Measurements from ENCODE around the gene DGKB. TPM values are rescaled to one million over a fixed set of nuclear protein-coding genes. Genes with fewer than 3 reads are reported as not detected.
A peak's percentile ranks its signal among the peaks of the same experiment; 100 is the strongest.

The DGKB gene
- total and polyA plus RNA-seq, 2 donors from 2014 or later: 0.26 to 1.5 TPM

DNA sequence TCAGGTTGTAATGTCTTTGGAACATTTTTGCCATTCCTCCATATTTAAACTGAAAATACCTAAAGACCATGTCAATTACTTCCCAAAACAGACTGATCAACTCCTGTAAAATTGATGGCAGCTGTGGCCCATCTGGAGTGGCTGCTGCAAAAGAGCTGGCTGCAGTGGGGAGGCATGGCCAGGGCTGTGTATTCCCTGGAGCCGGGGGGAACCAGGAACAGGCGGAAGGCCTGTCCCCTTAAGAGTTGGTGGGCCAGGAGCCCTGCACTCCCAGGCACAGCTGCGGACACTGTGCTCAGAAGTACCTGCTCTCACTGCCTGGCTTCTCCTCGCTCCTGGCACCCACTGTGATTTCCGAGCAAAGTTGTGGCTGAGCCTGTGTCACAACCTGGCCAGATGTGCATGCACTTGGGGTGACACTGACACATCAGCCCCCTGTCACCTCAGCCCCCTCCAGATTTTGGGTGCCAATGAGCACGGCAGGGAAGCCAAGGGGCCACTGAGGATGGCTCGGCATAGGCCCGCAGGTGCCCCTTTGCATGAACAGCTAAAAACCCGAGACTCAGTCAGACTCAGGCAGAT, 116.1 kb downstream of the DGKB start:
- FAIRE-seq: no peak

DNA sequence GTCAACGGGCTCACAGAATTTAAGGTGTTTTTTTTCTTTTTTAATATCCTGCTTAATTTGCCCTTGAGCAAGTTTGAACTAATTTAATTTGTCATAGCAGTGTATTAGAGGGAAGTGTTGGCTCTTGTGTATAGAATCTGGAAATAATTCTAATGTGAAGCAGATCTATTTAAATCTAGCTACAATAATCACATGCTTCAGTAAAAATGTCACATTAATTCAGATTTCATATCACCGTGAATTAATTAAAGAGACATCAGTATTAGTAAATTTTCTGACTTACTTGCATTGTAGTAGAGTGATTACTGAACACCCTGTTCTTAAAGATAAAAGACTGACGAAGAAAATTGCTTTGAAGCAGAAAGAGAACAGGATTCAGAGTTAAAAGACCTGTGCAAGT, 124.7 kb downstream of the DGKB start:
- Histone ChIP-seq H3K27ac (ENCODE audit: low read depth in 2 of 2, low read length in 2 of 2) (no peak overlapping the region), H3K4me1 (ENCODE audit: control insufficient read depth in 2 of 3, insufficient read depth in 2 of 3, low read depth in 1 of 3, low read length in 3 of 3) (no peaks in the 10 kb centered on the region), H3K4me3 (ENCODE audit: low read length in 3 of 3) (no peak overlapping the region), H3K36me3 (ENCODE audit: control insufficient read depth in 2 of 3, insufficient read depth in 3 of 3, low read length in 3 of 3) (no peaks in the 10 kb centered on the region), H3K27me3 (ENCODE audit: control insufficient read depth, insufficient read depth, low read length) (no peaks in the 10 kb centered on the region), H3K9me3 (ENCODE audit: control insufficient read depth in 2 of 3, insufficient read depth in 1 of 3, low read length in 3 of 3) (no peaks in the 10 kb centered on the region), H3K9ac (ENCODE audit: low read length in 3 of 3) (no peak overlapping the region)
- TF ChIP-seq, protein P1, sequence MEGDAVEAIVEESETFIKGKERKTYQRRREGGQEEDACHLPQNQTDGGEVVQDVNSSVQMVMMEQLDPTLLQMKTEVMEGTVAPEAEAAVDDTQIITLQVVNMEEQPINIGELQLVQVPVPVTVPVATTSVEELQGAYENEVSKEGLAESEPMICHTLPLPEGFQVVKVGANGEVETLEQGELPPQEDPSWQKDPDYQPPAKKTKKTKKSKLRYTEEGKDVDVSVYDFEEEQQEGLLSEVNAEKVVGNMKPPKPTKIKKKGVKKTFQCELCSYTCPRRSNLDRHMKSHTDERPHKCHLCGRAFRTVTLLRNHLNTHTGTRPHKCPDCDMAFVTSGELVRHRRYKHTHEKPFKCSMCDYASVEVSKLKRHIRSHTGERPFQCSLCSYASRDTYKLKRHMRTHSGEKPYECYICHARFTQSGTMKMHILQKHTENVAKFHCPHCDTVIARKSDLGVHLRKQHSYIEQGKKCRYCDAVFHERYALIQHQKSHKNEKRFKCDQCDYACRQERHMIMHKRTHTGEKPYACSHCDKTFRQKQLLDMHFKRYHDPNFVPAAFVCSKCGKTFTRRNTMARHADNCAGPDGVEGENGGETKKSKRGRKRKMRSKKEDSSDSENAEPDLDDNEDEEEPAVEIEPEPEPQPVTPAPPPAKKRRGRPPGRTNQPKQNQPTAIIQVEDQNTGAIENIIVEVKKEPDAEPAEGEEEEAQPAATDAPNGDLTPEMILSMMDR (IDR thresholded peaks at IDR 0.05; ENCODE audit: borderline replicate concordance, extremely low read depth, insufficient read depth): no peak
- intact Hi-C loops (cut with DNase I): no loop called here
- DNase-seq (no peak), FAIRE-seq (no peak)

More for the DNA sequence above, 116.1 kb downstream of the DGKB start:
- no peak overlapping the region for H3K9ac ChIP-seq (ENCODE audit: low read length in 3 of 3)
- no peaks in the 10 kb centered on the region for H3K27me3 ChIP-seq (ENCODE audit: control insufficient read depth, insufficient read depth, low read length)
- no peaks in the 10 kb centered on the region for H3K4me1 ChIP-seq (ENCODE audit: control insufficient read depth in 2 of 3, insufficient read depth in 2 of 3, low read depth in 1 of 3, low read length in 3 of 3)
- TF ChIP-seq, protein P1 (IDR thresholded peaks at IDR 0.05; ENCODE audit: borderline replicate concordance, extremely low read depth, insufficient read depth): no peak
- no peak overlapping the region for H3K4me3 ChIP-seq (ENCODE audit: low read length in 3 of 3)
- peak in 1 of 5 donors; percentile 58 for DNase-seq
- intact Hi-C loops (cut with DNase I): no loop called here
- no peaks in the 10 kb centered on the region for H3K36me3 ChIP-seq (ENCODE audit: control insufficient read depth in 2 of 3, insufficient read depth in 3 of 3, low read length in 3 of 3)
- no peak overlapping the region for H3K27ac ChIP-seq (ENCODE audit: low read depth in 2 of 2, low read length in 2 of 2)
- H3K9me3 ChIP-seq (ENCODE audit: control insufficient read depth in 2 of 3, insufficient read depth in 1 of 3, low read length in 3 of 3): no peaks in the 10 kb centered on the region

DNA sequence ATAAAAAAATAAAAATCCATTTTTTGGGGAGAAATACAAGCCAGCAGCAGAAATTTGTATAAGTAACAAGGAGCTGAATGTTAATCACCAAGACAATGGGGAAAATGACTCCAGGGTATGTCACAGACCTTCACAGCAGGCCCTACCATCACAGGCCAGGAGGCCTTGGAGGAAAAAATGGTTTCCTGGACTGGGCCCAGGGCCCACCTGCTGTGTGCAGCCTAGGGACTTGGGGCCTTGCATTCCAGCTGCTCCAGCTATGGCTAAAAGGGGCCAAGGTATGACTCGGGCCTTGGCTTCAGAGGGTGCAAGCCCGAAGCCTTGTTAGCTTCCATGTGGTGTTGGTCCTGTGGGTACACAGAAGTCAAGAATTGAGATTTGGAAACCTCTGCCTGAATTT, 126.3 kb downstream of the DGKB start:
- Histone ChIP-seq H3K4me1 (ENCODE audit: control insufficient read depth in 2 of 3, insufficient read depth in 2 of 3, low read depth in 1 of 3, low read length in 3 of 3) (no peaks in the 10 kb centered on the region), H3K27ac (ENCODE audit: low read depth in 2 of 2, low read length in 2 of 2) (no peak overlapping the region), H3K36me3 (ENCODE audit: control insufficient read depth in 2 of 3, insufficient read depth in 3 of 3, low read length in 3 of 3) (no peaks in the 10 kb centered on the region), H3K9ac (ENCODE audit: low read length in 3 of 3) (no peak overlapping the region), H3K9me3 (ENCODE audit: control insufficient read depth in 2 of 3, insufficient read depth in 1 of 3, low read length in 3 of 3) (no peaks in the 10 kb centered on the region), H3K4me3 (ENCODE audit: low read length in 3 of 3) (no peak overlapping the region), H3K27me3 (ENCODE audit: control insufficient read depth, insufficient read depth, low read length) (no peaks in the 10 kb centered on the region)
- TF ChIP-seq, protein P1 (IDR thresholded peaks at IDR 0.05; ENCODE audit: borderline replicate concordance, extremely low read depth, insufficient read depth): no peak
- FAIRE-seq: no peak
- DNase-seq: no peak
- intact Hi-C loops (cut with DNase I): no loop called here

Measured in kidney (tissue), 14 donors.